Measurements from ENCODE around the gene PCED1B. TPM values are rescaled to one million over a fixed set of nuclear protein-coding genes. Genes with fewer than 3 reads are reported as not detected.

PCED1B gene
- total RNA-seq, 1 experiment from 2014 or later = 4.2 TPM

DNA sequence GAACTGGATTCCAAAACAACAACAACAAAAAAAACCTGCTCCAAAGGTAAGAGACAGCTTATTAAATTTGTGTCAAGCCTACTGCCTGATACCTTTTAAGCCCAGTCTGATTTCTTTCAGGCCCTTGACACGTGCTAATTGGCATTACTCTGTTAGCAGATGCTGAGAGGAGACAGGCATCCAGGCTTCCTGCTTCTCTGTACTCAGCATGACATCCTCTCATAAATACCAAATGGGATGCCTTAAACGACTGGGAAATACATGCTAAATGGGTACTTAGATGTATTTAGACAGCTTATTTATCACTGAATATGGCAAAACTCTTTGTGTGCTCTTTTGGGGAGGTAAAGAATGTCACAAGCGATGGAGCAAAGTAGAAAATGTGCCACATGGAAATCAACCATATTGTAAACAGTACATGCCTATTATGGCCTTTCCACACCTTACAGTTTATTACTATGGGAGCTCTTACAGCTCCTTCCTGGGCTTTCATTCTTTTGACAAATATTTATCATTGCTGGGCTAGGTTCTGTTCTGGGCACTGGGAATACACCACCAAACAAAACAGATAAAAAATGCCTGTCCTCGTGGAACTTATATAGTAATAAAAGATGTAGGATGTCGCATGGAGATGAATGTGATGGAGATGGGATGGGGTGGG is 11.5 kb upstream of the PCED1B start:
- no peak for DNase-seq (ENCODE audit: low read depth)

- DNase-seq (ENCODE audit: low read depth) = peak; percentile 72
Measured at GRCh38 chr12:47068539-47068938, 10.9 kb upstream of the PCED1B start.

GRCh38 chr12:47070310-47070709 is 9.1 kb upstream of the PCED1B start:
- DNase-seq (ENCODE audit: low read depth) = no peak

- no peak for DNase-seq (ENCODE audit: low read depth)
Measured at GRCh38 chr12:47071241-47071852, 8.1 kb upstream of the PCED1B start.

DNA sequence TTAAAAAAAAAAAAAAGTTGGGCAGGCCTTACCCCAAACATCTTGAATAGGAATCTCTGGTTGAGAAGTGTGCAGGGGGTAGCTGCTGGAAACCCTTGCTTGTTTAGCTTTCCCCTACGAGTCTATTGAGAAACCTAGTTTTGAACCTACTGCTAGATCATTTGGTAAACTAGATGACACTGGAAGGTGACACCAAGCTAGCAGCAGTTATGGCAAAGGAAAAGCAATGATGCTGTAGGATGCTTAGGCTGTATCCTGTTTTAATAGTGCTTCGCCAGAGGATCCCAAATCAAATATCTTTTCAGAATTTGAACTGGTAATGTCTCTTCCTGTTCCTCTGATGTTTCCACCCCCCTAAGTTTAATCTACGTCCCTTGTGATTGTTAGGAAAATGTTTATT is 5.5 kb upstream of the PCED1B start:
- no peak for DNase-seq (ENCODE audit: low read depth)

GRCh38 chr12:47074757-47075156 is 4.7 kb upstream of the PCED1B start:
- DNase-seq (ENCODE audit: low read depth) = no peak

- no peak for DNase-seq (ENCODE audit: low read depth)
Measured at GRCh38 chr12:47075192-47076084, 4.0 kb upstream of the PCED1B start.

- no peak for DNase-seq (ENCODE audit: low read depth)
Measured at GRCh38 chr12:47077206-47078085, 2.0 kb upstream of the PCED1B start.

DNA sequence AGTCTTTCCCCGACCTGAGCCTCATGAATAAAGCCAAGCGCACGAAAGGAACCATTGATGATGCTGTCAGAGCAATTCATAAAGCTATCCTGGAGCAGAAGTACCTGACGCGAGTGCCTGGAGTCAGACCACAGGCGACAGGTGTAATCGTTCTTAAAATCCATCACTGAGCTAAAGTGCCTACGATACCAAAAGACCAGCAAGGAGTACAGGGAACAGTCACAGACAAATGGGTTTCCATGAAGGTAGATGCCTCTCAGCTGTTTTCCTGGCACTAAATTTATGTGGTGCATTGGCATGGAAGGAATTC is 1.4 kb upstream of the PCED1B start:
- no peak for DNase-seq (ENCODE audit: low read depth)

DNA sequence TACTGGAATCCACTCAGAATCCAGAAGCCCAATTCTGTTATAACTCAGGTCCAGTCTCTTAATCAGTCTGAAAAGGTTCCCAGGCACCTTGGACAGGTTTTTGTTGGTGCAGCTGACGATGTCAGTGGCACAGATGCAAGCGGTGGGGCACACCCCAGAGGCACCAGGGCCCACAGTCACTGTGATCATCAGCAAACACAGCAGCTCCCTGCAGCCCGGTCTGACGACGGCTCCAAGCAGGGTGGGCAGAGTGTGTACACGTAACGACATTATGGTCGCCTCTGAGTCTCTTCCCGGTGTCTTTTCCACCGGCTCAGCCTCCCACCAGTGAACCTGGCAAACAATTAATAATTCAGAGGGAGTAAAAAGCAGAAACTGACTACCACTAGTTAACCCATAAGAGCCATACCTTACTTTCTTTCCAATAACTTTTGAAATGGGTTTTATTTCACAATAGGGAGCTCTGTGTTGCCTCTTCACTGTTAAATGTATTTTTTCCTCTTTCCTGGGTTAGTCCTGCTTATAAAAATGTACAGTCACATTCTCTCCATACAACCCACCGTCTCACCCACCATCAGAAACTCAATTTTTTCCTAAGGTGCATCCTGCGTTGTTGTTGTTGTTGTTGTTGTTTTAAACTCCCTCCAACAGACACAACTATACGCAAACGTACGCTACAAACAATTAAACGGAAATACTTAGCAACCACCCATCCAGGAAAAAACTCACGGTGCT is 521 bp upstream of the PCED1B start:
- no peak for DNase-seq (ENCODE audit: low read depth)

GRCh38 chr12:47079981-47080724 is 732 bp downstream of the PCED1B start:
- DNase-seq (ENCODE audit: low read depth) = peak; percentile 58

DNA sequence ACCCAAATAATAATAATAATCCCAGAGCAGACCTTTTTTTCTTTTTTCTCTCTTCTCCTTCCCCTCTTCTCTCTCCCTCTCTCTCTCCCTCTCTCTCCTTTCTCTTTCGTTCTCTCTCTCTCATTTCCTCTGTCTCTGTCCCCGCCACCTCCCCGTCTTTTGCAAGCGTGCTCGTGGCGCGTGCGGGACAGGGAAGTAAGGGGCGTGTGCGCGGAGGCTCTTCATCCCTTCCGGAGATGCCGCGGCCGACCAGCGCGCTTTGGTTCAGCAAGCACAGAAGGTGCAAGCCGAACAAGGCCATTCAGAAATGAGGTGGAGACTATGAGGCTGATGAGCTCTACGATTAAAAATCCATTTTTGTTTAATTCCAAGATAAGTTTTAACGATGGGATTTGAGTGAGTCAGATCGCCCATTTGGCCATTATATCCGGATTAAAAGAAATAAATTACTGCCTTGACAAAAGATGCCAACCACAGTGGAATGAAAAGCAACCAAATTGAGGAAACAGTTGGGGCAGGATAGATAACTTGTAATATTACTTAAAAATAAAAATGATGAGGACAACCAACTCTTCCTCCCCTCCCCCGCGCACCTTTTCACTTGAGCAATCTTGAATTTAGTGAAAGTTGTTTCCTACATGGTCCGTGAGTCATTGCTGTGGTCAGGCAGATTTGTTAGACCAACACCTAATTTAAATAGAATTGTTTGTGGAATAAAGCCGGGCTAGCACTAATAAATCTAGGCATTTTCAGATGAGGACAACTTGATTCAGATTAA is 1.5 kb downstream of the PCED1B start:
- peak; percentile 69 for DNase-seq (ENCODE audit: low read depth)

DNA sequence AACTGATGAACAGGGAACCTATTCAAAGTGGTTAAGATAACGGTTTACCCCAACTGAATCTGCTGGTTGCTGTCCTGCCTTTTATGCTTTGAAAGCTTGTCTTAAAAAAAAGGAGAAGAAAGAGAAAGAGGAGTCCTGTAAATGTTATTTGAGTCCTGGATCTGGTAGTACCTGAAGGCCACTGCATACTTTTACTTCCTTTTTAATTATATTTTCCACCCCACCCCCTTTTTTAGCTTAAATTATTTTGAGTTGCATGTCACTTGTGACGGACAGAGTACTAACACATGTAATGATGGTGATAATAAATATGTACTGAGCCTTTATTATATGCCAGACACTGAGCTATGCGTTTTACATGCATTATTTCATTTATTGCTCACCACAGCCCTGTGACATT is 2.9 kb downstream of the PCED1B start:
- DNase-seq (ENCODE audit: low read depth) = no peak

GRCh38 chr12:47082796-47083621 is 3.6 kb downstream of the PCED1B start:
- peak; percentile 96 for DNase-seq (ENCODE audit: low read depth)

DNA sequence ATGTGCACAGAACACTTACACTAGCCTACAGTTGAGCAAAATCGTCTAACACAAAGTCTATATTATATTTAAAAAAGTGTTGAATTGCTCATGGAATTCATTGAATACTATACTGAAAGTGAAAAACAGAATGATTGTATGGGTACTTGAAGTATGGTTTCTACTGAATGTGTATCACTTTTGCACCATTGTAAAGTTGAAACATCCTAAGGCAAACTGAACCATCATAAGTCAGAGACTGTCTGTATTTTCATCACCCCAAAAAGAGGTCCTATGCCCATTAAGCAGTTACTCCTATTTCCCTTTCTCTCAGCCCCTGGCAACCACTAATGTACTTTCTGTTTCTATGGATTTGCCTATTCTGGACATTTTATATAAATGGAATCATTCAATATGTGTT is 4.8 kb downstream of the PCED1B start:
- no peak for DNase-seq (ENCODE audit: low read depth)

DNA sequence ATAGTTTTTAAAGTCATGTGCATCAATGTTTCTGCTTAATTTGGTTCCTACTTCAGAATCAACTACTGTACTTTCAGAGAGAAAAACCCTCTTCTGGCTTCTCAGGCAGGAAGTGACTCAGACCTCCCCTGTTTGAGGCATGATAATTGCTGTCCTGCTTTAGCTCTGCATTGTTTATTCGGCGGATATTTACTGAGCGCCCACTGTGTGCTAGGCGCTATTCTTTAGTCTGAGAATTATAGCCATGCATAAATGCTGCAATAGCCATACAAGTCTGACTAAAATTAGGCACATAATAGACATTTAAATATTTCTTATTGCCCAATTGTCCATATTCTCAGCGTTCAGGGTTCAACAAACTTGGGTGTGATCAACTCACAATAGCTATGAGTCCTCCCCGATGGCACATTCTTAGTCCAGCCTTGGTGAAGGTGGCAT is 6.4 kb downstream of the PCED1B start:
- peak; percentile 81 for DNase-seq (ENCODE audit: low read depth)

DNA sequence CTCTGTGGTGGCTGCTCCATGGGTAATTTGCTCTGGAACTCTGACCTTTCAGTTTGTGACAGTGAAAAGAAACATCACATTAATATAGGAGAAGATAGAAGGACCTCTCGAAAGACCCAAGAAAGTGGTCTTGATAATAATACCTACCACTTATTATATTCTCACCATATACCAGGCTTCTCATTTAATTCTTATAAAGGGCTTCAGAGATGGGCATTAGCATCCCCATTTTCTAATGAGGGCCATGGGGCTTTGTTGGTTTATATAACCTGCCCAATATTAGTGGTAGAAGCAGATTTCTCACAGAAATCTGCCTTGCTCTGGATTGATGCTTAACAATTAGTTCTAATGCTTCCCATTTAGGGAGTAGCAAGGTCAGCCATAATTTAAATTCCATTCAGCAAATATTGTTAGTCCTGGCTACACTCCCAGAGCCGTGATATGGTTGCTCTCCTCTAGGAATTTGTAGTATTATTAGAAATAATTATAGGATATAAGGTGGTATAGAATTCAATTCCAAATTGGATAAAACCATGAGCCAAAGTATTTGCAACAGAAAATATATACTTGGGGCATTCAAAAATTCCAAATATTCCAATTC is 7.8 kb downstream of the PCED1B start:
- DNase-seq (ENCODE audit: low read depth) = no peak
